GM23338 (cell line): ENCODE data around the gene DNAJC10. TPM values are rescaled to one million over a fixed set of nuclear protein-coding genes. Genes with fewer than 3 reads are reported as not detected.

ENCODE experiments used
- ATAC-seq: fragments of 200-7000 bp; cut with Tn5 transposase; 3 replicates; pipeline ENCODE4 v1.9.1; 2020
- DNase-seq: peaks from one replicate; pipeline ENCODE4 v3.0.0-alpha.2; 2015; ENCODE audit warnings: low spot score
- H2AFZ ChIP-seq: fragments of 200-600 bp; sonication (generic); 2 replicates; pipeline ENCODE4 v1.8.0; 2016; ENCODE audit warnings: antibody characterized with exemption, mild to moderate bottlenecking, moderate library complexity
- H3F3A ChIP-seq: fragments of 200-600 bp; sonication (generic); replicated peaks from 2 replicates; pipeline ENCODE4 v1.8.0; 2017; ENCODE audit warnings: antibody characterized with exemption, mixed run types, low read depth
- H3K27ac ChIP-seq: fragments of 200-600 bp; sonication (generic); 2 replicates; pipeline ENCODE4 v1.6.1; 2016; ENCODE audit warnings: low read depth
- H3K27me3 ChIP-seq: fragments of 200-600 bp; sonication (generic); 2 replicates; pipeline ENCODE4 v1.8.0; 2016; ENCODE audit warnings: mild to moderate bottlenecking, mixed run types, moderate library complexity; ENCODE audit not compliant: insufficient read depth
- H3K36me3 ChIP-seq: fragments of 200-600 bp; sonication (generic); 2 replicates; pipeline ENCODE4 v1.8.0; 2016; ENCODE audit warnings: mild to moderate bottlenecking; ENCODE audit not compliant: insufficient read depth
- H3K4me1 ChIP-seq: fragments of 200-600 bp; sonication (generic); 2 replicates; pipeline ENCODE4 v1.8.0; 2016; ENCODE audit warnings: mild to moderate bottlenecking, moderate library complexity; ENCODE audit not compliant: insufficient read depth
- H3K4me2 ChIP-seq: fragments of 200-600 bp; sonication (generic); 2 replicates; pipeline ENCODE4 v1.7.1; 2017; ENCODE audit warnings: mixed run types
- H3K4me3 ChIP-seq: fragments of 200-600 bp; sonication (generic); 2 replicates; pipeline ENCODE4 v1.6.1; 2016; ENCODE audit warnings: mixed run types
- H3K79me2 ChIP-seq: fragments of 200-600 bp; sonication (generic); replicated peaks from 2 replicates; pipeline ENCODE4 v1.8.0; 2017; ENCODE audit warnings: mild to moderate bottlenecking; ENCODE audit not compliant: insufficient read depth
- H3K9me2 ChIP-seq: fragments of 200-600 bp; sonication (generic); 2 replicates; pipeline ENCODE4 v1.8.0; 2017; ENCODE audit not compliant: insufficient read depth
- H4K20me1 ChIP-seq: fragments of 200-600 bp; sonication (generic); replicated peaks from 2 replicates; pipeline ENCODE4 v1.8.0; 2017; ENCODE audit warnings: mild to moderate bottlenecking; ENCODE audit not compliant: insufficient read depth
- H3K27ac Mint-ChIP-seq: 2 replicates; pipeline ENCODE4 v1.8.0; 2020; ENCODE audit warnings: inconsistent platforms, mild to moderate bottlenecking, moderate library complexity, mixed read lengths
- H3K27me3 Mint-ChIP-seq: 3 replicates; pipeline ENCODE4 v1.8.0; 2022; ENCODE audit warnings: low read depth, mild to moderate bottlenecking, moderate library complexity, mixed read lengths, inconsistent platforms; ENCODE audit not compliant: insufficient read depth, poor library complexity
- H3K36me3 Mint-ChIP-seq: 3 replicates; pipeline ENCODE4 v1.8.0; 2021; ENCODE audit warnings: low read depth, mild to moderate bottlenecking, inconsistent platforms, moderate library complexity, mixed read lengths
- H3K4me1 Mint-ChIP-seq: 3 replicates; pipeline ENCODE4 v1.8.0; 2020; ENCODE audit warnings: mild to moderate bottlenecking, inconsistent platforms, mixed read lengths
- H3K4me3 Mint-ChIP-seq: 3 replicates; pipeline ENCODE4 v1.8.0; 2021; ENCODE audit warnings: moderate library complexity, mild to moderate bottlenecking, inconsistent platforms, mixed read lengths
- H3K9me3 Mint-ChIP-seq: 3 replicates; pipeline ENCODE4 v1.8.0; 2020; ENCODE audit warnings: moderate library complexity, mild to moderate bottlenecking, inconsistent platforms, mixed read lengths
- CREB1 ChIP-seq: fragments of 250-450 bp; sonication (Bioruptor Pico); IDR thresholded peaks from 2 replicates; pipeline ENCODE4 v1.5.0; 2020; ENCODE audit warnings: low read depth, mild to moderate bottlenecking, moderate library complexity
- CTCF ChIP-seq, 2 experiments: fragments of 200-600 bp in 1 of 2; sonication (generic) in 1 of 2; conservative IDR thresholded peaks; 2 replicates each; pipeline versions ENCODE4 v1.5.1 to v1.6.1; 2016 to 2017; ENCODE audit warnings: antibody characterized with exemption in 2 of 2, low read depth in 2 of 2, mild to moderate bottlenecking in 2 of 2, moderate library complexity in 1 of 2
- EZH2 ChIP-seq: fragments of 200-600 bp; sonication (generic); IDR thresholded peaks from one replicate; pipeline ENCODE4 v1.8.0; 2017; ENCODE audit warnings: antibody characterized with exemption, mild to moderate bottlenecking, low read depth; ENCODE audit not compliant: unreplicated experiment
- EZH2phosphoT487 ChIP-seq: fragments of 200-600 bp; sonication (generic); IDR thresholded peaks from one replicate; pipeline ENCODE4 v1.8.1; 2018; ENCODE audit warnings: antibody characterized with exemption; ENCODE audit not compliant: unreplicated experiment
- JUNB ChIP-seq: IDR thresholded peaks from one replicate; pipeline ENCODE4 v1.6.1; 2016; ENCODE audit warnings: antibody characterized with exemption; ENCODE audit not compliant: unreplicated experiment
- POLR2AphosphoS5 ChIP-seq: IDR thresholded peaks from 2 replicates; pipeline ENCODE4 v1.6.1; 2016; ENCODE audit warnings: antibody characterized with exemption, low read depth
- REST ChIP-seq: IDR thresholded peaks from one replicate; pipeline ENCODE4 v1.6.1; 2018; ENCODE audit warnings: antibody characterized with exemption; ENCODE audit not compliant: unreplicated experiment
- STAT1 ChIP-seq: IDR thresholded peaks from one replicate; pipeline ENCODE4 v1.6.1; 2016; ENCODE audit warnings: antibody characterized with exemption; ENCODE audit not compliant: unreplicated experiment
- ZNF114 ChIP-seq: fragments of 250-450 bp; sonication (Bioruptor Pico); IDR thresholded peaks from 2 replicates; pipeline ENCODE4 v1.5.0; 2020; ENCODE audit warnings: mild to moderate bottlenecking, moderate library complexity
- ZNF331 ChIP-seq: fragments of 250-450 bp; sonication (Bioruptor Pico); IDR thresholded peaks from 2 replicates; pipeline ENCODE4 v1.5.0; 2020; ENCODE audit warnings: low read depth, mild to moderate bottlenecking, moderate library complexity
- polyA plus RNA-seq: library from polyadenylated mRNA; unstranded; fragments of >200 nt; fragmentation: Nextera tagmentation; extraction: Ambion mirVana; gene quantifications from 2 replicates; pipeline ENCODE4 v1.2.1, GENCODE V29; 2016
- total RNA-seq: library from RNA; depleted of rRNA; stranded (reverse); fragments of >200 nt; shearing (Covaris generic); gene quantifications from 2 replicates; pipeline ENCODE4 v1.2.3, GENCODE V29; 2014
- TF ChIP-seq, protein P1 (sequence below): fragments of 250-450 bp; sonication (Bioruptor Pico); IDR thresholded peaks from 2 replicates; pipeline ENCODE4 v1.5.0; 2020; ENCODE audit warnings: mild to moderate bottlenecking, moderate library complexity
- TF ChIP-seq, protein P2 (sequence below): IDR thresholded peaks from 2 replicates; pipeline ENCODE4 v1.6.1; 2016; ENCODE audit warnings: antibody characterized with exemption

DNAJC10 gene
- total and polyA plus RNA-seq, 2 experiments from 2014 or later: 41.9 to 83.1 TPM

GRCh38 chr2:182668671-182669070, 47.4 kb upstream of the DNAJC10 start (continued):
- TF ChIP-seq, protein P1, sequence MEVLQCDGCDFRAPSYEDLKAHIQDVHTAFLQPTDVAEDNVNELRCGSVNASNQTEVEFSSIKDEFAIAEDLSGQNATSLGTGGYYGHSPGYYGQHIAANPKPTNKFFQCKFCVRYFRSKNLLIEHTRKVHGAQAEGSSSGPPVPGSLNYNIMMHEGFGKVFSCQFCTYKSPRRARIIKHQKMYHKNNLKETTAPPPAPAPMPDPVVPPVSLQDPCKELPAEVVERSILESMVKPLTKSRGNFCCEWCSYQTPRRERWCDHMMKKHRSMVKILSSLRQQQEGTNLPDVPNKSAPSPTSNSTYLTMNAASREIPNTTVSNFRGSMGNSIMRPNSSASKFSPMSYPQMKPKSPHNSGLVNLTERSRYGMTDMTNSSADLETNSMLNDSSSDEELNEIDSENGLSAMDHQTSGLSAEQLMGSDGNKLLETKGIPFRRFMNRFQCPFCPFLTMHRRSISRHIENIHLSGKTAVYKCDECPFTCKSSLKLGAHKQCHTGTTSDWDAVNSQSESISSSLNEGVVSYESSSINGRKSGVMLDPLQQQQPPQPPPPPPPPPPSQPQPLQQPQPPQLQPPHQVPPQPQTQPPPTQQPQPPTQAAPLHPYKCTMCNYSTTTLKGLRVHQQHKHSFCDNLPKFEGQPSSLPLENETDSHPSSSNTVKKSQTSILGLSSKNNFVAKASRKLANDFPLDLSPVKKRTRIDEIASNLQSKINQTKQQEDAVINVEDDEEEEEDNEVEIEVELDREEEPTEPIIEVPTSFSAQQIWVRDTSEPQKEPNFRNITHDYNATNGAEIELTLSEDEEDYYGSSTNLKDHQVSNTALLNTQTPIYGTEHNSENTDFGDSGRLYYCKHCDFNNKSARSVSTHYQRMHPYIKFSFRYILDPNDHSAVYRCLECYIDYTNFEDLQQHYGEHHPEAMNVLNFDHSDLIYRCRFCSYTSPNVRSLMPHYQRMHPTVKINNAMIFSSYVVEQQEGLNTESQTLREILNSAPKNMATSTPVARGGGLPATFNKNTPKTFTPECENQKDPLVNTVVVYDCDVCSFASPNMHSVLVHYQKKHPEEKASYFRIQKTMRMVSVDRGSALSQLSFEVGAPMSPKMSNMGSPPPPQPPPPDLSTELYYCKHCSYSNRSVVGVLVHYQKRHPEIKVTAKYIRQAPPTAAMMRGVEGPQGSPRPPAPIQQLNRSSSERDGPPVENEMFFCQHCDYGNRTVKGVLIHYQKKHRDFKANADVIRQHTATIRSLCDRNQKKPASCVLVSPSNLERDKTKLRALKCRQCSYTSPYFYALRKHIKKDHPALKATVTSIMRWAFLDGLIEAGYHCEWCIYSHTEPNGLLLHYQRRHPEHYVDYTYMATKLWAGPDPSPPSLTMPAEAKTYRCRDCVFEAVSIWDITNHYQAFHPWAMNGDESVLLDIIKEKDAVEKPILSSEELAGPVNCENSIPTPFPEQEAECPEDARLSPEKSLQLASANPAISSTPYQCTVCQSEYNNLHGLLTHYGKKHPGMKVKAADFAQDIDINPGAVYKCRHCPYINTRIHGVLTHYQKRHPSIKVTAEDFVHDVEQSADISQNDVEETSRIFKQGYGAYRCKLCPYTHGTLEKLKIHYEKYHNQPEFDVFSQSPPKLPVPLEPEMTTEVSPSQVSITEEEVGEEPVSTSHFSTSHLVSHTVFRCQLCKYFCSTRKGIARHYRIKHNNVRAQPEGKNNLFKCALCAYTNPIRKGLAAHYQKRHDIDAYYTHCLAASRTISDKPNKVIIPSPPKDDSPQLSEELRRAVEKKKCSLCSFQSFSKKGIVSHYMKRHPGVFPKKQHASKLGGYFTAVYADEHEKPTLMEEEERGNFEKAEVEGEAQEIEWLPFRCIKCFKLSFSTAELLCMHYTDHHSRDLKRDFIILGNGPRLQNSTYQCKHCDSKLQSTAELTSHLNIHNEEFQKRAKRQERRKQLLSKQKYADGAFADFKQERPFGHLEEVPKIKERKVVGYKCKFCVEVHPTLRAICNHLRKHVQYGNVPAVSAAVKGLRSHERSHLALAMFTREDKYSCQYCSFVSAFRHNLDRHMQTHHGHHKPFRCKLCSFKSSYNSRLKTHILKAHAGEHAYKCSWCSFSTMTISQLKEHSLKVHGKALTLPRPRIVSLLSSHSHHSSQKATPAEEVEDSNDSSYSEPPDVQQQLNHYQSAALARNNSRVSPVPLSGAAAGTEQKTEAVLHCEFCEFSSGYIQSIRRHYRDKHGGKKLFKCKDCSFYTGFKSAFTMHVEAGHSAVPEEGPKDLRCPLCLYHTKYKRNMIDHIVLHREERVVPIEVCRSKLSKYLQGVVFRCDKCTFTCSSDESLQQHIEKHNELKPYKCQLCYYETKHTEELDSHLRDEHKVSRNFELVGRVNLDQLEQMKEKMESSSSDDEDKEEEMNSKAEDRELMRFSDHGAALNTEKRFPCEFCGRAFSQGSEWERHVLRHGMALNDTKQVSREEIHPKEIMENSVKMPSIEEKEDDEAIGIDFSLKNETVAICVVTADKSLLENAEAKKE (CRISPR knock-in tag): no peak
- TF ChIP-seq EZH2phosphoT487 (no peak), STAT1 (no peak), JUNB (no peak), EZH2 (no peak), ZNF114 (CRISPR knock-in tag) (no peak), CREB1 (no peak)

DNA sequence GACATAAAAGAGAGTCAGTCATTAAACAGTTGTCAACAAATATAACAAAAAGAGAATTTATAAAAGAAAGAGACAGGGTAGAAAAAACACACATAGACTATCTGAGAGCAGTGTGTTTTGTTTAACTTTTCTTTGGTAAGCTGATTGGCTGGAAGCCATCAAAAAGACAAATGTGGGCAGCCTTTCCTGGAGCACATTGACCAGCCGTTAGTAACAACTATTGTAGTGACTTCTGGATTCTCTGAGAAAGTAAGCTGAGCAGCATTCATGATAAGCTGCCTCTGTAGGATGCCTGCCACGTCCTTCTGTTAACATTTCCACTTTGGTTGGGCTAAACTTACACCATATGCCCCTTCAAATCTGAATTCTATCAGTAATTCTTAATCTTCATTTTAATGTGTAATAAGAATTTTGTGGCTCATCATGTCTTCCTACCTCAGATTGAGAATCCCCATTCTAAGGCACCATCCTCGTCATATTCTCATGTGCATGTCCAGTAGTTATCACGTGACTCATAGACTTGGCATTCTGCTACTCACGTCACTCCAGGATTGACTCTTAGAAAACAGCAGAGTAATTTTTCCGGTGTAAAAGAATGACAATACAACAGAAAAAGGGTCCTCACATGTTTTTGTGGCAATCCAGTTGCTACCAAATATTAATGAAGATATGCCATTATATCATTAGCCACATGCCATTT, 43.4 kb upstream of the DNAJC10 start:
- no peak overlapping the region for H3K4me3 Mint-ChIP-seq
- ATAC-seq (no peak), DNase-seq (no peak)
- Histone ChIP-seq H3K27ac (no peak overlapping the region), H3K27me3 (no peaks in the 10 kb centered on the region), H3K4me3 (no peak overlapping the region), H4K20me1 (no peaks in the 10 kb centered on the region), H3K79me2 (no peaks in the 10 kb centered on the region), H3K9me2 (0 out of 2 replicates have a peak, but pooled peaks cover 4% of the 10 kb centered on the region), H3K4me2 (no peak overlapping the region), H3K36me3 (no peaks in the 10 kb centered on the region), H3F3A (no peaks in the 10 kb centered on the region), H3K4me1 (no peaks in the 10 kb centered on the region), H2AFZ (peak overlapping the region; percentile 66; the same call in 1 of the 2 replicates)
- H3K27ac Mint-ChIP-seq: no peak overlapping the region
- no peaks in the 10 kb centered on the region for H3K27me3 Mint-ChIP-seq
- H3K4me1 Mint-ChIP-seq: no peaks in the 10 kb centered on the region; the same call in 2 of the 3 replicates
- H3K9me3 Mint-ChIP-seq: no peaks in the 10 kb centered on the region
- H3K36me3 Mint-ChIP-seq: no peaks in the 10 kb centered on the region
- TF ChIP-seq REST (no peak), EZH2phosphoT487 (no peak), ZNF331 (CRISPR knock-in tag) (no peak), CTCF (conservative IDR thresholded peaks at IDR 0.05; ENCODE audit: low read depth in 2 of 2) (no peak), STAT1 (no peak), POLR2AphosphoS5 (no peak)
- TF ChIP-seq, protein P2, sequence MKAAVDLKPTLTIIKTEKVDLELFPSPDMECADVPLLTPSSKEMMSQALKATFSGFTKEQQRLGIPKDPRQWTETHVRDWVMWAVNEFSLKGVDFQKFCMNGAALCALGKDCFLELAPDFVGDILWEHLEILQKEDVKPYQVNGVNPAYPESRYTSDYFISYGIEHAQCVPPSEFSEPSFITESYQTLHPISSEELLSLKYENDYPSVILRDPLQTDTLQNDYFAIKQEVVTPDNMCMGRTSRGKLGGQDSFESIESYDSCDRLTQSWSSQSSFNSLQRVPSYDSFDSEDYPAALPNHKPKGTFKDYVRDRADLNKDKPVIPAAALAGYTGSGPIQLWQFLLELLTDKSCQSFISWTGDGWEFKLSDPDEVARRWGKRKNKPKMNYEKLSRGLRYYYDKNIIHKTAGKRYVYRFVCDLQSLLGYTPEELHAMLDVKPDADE: no peak
